Astrocyte of the spinal cord (primary cell): ENCODE results near the gene EFHD1.

ENCODE experiments used
- DNase-seq: peaks from one replicate; pipeline ENCODE4 v3.0.0; 2011; ENCODE audit warnings: low read depth, low spot score
- H3K4me3 ChIP-seq: 2 replicates; pipeline ENCODE4 v1.5.1; 2011; ENCODE audit warnings: low read depth, mild to moderate bottlenecking, low read length, moderate library complexity
- in situ Hi-C: cut with HindIII; loops from 2 replicates; pipeline ENCODE4 v1.10.0; 2017; ENCODE audit warnings: low sequenced_read_pairs
- TF ChIP-seq, protein P1 (sequence below): IDR thresholded peaks from 2 replicates; pipeline ENCODE4 v1.5.1; 2012; ENCODE audit warnings: low read depth, mild to moderate bottlenecking, low read length, inconsistent platforms

EFHD1 gene

GRCh38 chr2:232613538-232614134 is 19.8 kb upstream of the EFHD1 start:
- TF ChIP-seq, protein P1, sequence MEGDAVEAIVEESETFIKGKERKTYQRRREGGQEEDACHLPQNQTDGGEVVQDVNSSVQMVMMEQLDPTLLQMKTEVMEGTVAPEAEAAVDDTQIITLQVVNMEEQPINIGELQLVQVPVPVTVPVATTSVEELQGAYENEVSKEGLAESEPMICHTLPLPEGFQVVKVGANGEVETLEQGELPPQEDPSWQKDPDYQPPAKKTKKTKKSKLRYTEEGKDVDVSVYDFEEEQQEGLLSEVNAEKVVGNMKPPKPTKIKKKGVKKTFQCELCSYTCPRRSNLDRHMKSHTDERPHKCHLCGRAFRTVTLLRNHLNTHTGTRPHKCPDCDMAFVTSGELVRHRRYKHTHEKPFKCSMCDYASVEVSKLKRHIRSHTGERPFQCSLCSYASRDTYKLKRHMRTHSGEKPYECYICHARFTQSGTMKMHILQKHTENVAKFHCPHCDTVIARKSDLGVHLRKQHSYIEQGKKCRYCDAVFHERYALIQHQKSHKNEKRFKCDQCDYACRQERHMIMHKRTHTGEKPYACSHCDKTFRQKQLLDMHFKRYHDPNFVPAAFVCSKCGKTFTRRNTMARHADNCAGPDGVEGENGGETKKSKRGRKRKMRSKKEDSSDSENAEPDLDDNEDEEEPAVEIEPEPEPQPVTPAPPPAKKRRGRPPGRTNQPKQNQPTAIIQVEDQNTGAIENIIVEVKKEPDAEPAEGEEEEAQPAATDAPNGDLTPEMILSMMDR: no peak
- in situ Hi-C loops: no loop called here
- DNase-seq: no peak
- H3K4me3 ChIP-seq: no peak overlapping the region

GRCh38 chr2:232615339-232615738 is 18.1 kb upstream of the EFHD1 start:
- no peak for DNase-seq
- no peak overlapping the region for H3K4me3 ChIP-seq
- TF ChIP-seq, protein P1: no peak
- in situ Hi-C loops: no loop called here

DNA sequence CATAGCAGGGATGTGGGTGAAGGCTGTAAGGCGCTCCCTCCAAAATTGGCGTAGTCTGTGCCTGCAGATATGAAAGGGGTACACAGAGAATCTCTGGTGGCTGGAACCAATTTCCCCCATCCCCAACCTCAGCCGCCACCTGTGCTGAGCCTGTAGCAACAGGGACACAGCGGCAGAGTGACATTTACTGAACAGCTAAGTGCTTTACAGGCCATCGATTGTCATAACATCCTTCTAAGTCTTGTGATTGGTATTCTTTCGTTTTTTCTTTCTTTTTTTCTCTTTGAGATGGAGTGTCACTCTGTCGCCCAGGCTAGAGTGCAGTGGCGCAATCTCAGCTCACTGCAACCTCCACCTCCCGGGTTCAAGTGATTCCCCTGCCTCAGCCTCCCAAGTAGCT is 12.2 kb upstream of the EFHD1 start:
- TF ChIP-seq, protein P1: no peak
- DNase-seq: no peak
- no peak overlapping the region for H3K4me3 ChIP-seq
- in situ Hi-C loops: no loop called here

GRCh38 chr2:232622563-232622962 is 10.8 kb upstream of the EFHD1 start:
- DNase-seq: no peak

DNA sequence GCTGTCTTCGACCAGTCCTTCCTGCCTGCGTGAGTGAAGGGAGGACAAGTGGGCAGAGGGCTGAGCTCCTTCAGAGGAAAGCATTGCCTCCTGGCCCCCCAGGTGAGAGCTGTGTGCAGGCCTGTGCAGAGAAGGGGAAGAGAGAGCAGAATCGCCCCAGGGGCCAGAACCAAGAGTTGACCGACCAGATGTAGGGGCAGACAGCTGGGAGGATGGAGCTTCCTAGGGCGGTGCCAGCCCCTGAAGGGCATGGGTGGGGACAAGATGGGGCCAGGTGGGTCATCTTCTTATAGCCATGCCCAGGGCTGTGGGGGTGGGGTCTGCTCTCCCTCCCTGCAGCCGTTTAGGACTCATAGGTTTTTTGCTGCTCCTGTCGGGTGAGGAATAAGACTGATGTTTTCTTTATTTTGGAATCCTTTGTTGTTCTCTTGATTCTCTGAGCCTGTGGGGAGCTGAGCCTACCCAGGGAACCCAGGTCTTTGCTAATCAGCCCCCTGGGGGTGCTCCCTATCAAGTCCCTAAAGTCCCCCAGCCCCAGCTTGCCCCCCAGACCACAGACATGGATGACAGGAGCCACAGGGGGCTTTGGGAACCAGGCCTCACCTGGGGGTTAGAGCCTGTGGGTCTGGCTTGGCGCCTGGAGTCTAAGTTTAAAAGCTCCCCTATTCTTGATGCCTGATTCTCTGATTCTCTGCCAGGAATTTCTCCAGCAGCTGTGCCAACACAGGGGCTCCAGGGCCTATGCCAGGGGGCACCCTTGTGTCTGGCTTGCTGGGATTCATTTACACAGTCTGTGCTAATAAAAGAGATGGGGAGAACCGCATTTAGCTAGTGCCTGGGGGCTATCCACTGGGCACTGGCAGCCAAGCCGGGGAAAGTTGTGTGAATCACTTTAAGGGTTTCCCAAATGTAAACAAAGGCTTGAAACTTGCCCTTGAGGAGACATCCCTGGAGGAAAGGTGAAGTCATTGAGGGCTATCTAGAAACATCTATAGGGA is 9.3 kb upstream of the EFHD1 start:
- in situ Hi-C loops: no loop called here
- TF ChIP-seq, protein P1: no peak
- DNase-seq: no peak
- no peak overlapping the region for H3K4me3 ChIP-seq

More at GRCh38 chr2:232622563-232622962, 10.8 kb upstream of the EFHD1 start:
- TF ChIP-seq, protein P1: no peak
- no peak overlapping the region for H3K4me3 ChIP-seq
- in situ Hi-C loops: no loop called here

- in situ Hi-C loops: no loop called here
- no peak overlapping the region for H3K4me3 ChIP-seq
- DNase-seq: no peak
- TF ChIP-seq, protein P1: no peak
These were observed 6.8 kb upstream of the EFHD1 start for GRCh38 chr2:232626584-232626983.
